Measurements from ENCODE around the gene OBI1.

OBI1 gene

DNA sequence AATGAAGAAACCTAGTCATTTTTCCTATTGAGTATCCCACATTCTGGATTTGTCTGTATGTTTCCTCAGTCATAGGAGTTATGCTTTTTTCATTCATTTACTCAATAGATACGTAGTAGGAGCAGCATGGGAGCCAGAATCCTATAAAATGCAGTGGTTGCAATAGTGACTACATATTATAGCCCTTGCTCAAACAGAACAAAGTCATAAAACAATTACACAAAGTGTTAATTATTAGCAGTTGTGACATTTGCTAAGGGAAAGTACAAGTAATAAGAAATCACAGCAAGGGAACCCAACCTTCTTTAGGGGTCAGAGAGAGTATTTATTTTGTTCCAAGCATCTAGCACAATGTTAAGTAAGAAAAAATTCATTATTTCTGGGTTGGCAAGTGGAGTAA is 27.9 kb downstream of the OBI1 start:
- H3K27me3 ChIP-seq (ENCODE audit: control insufficient read depth, insufficient read depth, low read length): no peaks in the 10 kb centered on the region
- no peak overlapping the region for H3K4me3 ChIP-seq (ENCODE audit: low read length)
- no peak overlapping the region for H3K27ac ChIP-seq (ENCODE audit: low read depth, low read length)
- no peaks in the 10 kb centered on the region for H3K4me1 ChIP-seq (ENCODE audit: control insufficient read depth, insufficient read depth, low read length)
- peaks cover 2% of the 10 kb centered on the region for H3K36me3 ChIP-seq (ENCODE audit: control insufficient read depth, insufficient read depth, low read length)
- no peak overlapping the region for H3K9ac ChIP-seq (ENCODE audit: low read length)

DNA sequence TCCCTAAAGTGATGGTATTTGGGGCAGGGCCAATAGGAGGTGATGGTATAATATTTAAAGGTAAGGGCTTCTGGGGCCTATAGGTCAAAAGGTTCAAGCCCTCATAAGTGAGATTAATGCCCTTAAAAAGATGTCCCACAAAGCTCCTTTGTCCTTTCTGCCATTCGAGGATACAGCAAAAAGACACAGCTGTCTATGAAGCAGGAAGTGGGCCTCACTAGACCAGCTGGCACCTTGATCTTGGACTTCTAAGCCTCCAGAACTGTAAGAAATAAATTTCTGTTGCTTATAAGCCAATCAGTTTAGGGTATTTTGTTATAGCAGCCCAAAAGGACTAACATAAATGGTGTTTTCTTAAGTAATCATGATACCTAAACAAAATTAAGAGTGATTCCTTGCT is 28.4 kb downstream of the OBI1 start:
- peaks cover 2% of the 10 kb centered on the region for H3K36me3 ChIP-seq (ENCODE audit: control insufficient read depth, insufficient read depth, low read length)
- no peaks in the 10 kb centered on the region for H3K27me3 ChIP-seq (ENCODE audit: control insufficient read depth, insufficient read depth, low read length)
- H3K4me3 ChIP-seq (ENCODE audit: low read length): no peak overlapping the region
- H3K9ac ChIP-seq (ENCODE audit: low read length): no peak overlapping the region
- no peaks in the 10 kb centered on the region for H3K4me1 ChIP-seq (ENCODE audit: control insufficient read depth, insufficient read depth, low read length)
- no peak overlapping the region for H3K27ac ChIP-seq (ENCODE audit: low read depth, low read length)

DNA sequence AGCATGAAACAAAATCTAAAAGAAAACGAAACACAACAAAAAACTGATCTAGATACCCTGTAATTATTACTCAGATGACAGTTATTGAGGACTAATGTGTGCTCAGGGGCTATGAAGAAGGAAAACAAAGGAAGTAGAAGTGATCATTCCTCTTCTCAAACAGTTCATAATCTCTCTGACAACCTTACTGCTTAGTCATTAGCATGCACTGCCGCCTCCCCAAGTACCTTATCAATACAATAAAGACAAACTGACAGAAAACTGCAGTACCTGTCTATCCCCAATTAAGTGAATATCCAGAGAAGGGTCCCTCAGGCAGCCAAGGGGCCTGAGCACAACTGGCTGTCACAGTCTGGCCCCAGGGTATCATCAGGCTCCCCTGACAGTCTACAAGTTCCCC is 33.6 kb downstream of the OBI1 start:
- no peaks in the 10 kb centered on the region for H3K36me3 ChIP-seq (ENCODE audit: control insufficient read depth, insufficient read depth, low read length)
- H3K9ac ChIP-seq (ENCODE audit: low read length): no peak overlapping the region
- no peak overlapping the region for H3K27ac ChIP-seq (ENCODE audit: low read depth, low read length)
- no peaks in the 10 kb centered on the region for H3K27me3 ChIP-seq (ENCODE audit: control insufficient read depth, insufficient read depth, low read length)
- no peaks in the 10 kb centered on the region for H3K4me1 ChIP-seq (ENCODE audit: control insufficient read depth, insufficient read depth, low read length)
- H3K4me3 ChIP-seq (ENCODE audit: low read length): no peak overlapping the region

DNA sequence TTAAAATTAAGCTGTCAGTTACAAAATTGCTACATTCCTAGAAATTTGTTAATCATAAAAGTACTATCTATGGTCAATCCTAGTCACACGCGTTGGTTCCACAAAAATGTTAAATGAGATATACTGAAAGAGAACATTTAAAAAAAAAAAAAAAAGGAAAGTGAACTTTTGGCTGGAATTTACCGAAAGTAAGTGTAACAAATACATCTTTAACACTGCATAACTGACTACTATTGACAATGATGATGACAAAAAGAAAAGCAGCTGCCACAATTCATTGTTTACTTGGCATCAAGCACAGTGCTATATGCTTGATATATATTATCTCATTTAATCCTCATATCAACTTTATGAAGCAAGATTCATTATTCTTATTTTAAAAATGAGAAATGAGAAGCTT is 35.8 kb downstream of the OBI1 start:
- H3K9ac ChIP-seq (ENCODE audit: low read length): no peak overlapping the region
- no peak overlapping the region for H3K27ac ChIP-seq (ENCODE audit: low read depth, low read length)
- H3K4me1 ChIP-seq (ENCODE audit: control insufficient read depth, insufficient read depth, low read length): no peaks in the 10 kb centered on the region
- no peak overlapping the region for H3K4me3 ChIP-seq (ENCODE audit: low read length)
- no peaks in the 10 kb centered on the region for H3K36me3 ChIP-seq (ENCODE audit: control insufficient read depth, insufficient read depth, low read length)
- H3K27me3 ChIP-seq (ENCODE audit: control insufficient read depth, insufficient read depth, low read length): no peaks in the 10 kb centered on the region

DNA sequence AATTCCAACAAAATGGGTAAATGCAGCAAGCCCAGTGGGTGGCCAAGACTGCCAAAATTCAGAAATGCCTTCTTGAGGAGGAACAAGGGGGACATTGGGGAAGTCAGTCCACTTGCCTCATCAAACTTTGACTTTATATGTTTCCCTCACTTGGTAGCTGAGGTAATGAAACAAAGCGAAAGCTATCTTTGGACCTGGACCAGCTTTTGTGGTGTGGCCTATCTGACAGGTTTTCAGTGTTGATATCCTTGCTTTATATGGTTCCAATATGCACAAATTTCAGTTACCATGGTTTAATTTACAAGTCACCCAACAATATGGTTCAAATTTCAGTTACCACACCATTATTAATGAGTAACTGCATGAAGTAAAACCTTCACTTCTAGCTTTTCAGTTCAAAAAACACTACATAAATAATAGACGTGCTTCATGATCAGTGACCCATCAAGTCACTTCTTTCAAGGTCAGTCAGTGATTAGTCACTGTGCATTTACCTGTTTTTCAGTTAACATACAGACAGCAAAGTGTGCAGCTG is 38.0 kb downstream of the OBI1 start:
- Histone ChIP-seq H3K27me3 (ENCODE audit: control insufficient read depth, insufficient read depth, low read length) (no peaks in the 10 kb centered on the region), H3K9ac (ENCODE audit: low read length) (no peak overlapping the region), H3K4me1 (ENCODE audit: control insufficient read depth, insufficient read depth, low read length) (no peaks in the 10 kb centered on the region), H3K27ac (ENCODE audit: low read depth, low read length) (no peak overlapping the region), H3K36me3 (ENCODE audit: control insufficient read depth, insufficient read depth, low read length) (no peaks in the 10 kb centered on the region), H3K4me3 (ENCODE audit: low read length) (no peak overlapping the region)

DNA sequence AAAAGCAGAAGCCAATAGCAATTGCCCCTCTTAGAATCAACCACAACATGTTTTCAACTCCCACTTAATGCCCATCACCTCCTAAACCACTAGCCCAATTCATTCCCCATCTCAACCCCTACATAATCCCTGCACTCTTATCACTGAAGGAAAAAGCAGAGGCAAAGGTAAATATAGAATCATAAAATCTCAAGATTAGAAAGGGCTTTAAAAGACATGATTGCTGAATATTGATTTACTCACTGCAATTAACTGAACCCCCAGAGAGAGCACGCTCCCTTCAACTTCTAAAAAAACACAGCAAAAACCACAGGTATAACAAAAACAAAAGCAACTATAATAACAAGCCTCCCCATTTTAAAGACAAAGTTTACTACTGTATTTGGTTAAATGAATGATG is 40.5 kb downstream of the OBI1 start:
- Histone ChIP-seq H3K27ac (ENCODE audit: low read depth, low read length) (no peak overlapping the region), H3K36me3 (ENCODE audit: control insufficient read depth, insufficient read depth, low read length) (no peaks in the 10 kb centered on the region), H3K4me1 (ENCODE audit: control insufficient read depth, insufficient read depth, low read length) (no peaks in the 10 kb centered on the region), H3K4me3 (ENCODE audit: low read length) (no peak overlapping the region), H3K27me3 (ENCODE audit: control insufficient read depth, insufficient read depth, low read length) (no peaks in the 10 kb centered on the region), H3K9ac (ENCODE audit: low read length) (no peak overlapping the region)

DNA sequence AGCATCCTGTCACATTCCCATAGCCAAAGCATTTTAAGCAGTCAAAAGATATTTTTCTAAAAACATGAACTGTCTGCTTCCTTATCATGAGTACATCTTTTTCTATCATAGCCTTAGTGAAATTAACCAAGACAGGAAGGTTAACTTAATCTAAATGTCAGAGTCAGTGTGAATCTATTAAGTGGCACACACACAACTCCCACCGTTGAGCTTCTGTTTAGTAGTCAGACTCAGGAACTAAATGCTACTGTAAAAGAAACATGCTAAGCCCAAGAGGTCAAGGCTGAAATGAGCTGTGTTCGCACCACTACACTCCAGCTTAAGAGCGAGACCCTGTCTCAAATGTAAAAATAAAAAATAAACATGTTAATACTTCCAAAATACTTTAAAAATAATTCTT is 47.9 kb downstream of the OBI1 start:
- H3K4me3 ChIP-seq (ENCODE audit: low read length): no peak overlapping the region
- H3K36me3 ChIP-seq (ENCODE audit: control insufficient read depth, insufficient read depth, low read length): no peaks in the 10 kb centered on the region
- H3K9ac ChIP-seq (ENCODE audit: low read length): no peak overlapping the region
- H3K27ac ChIP-seq (ENCODE audit: low read depth, low read length): no peak overlapping the region
- H3K4me1 ChIP-seq (ENCODE audit: control insufficient read depth, insufficient read depth, low read length): no peaks in the 10 kb centered on the region
- peaks cover 32% of the 10 kb centered on the region for H3K27me3 ChIP-seq (ENCODE audit: control insufficient read depth, insufficient read depth, low read length)

DNA sequence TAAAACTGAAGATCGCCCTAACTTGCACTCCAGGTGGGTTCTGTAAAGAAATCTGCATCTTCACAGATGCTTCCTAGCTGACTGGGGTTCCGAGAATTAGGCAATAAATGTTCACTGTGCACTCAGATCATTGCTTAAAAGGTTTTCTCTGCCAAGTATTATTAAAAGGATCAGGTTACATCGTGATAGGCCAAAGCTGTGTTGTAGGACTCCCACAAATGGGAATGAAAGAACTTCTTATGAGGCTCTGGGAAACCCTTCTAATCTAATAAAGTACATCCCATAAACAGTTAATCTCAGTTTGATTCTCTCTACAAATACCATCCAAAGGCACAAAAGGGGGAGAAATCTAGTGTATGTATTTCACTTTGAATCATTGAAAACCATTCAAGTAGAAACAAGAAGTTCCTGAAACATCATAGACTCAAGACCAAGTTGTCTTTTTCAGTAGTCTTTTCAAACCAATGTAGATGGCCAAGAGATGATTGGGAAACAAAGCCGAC is 48.5 kb downstream of the OBI1 start:
- Histone ChIP-seq H3K27ac (ENCODE audit: low read depth, low read length) (no peak overlapping the region), H3K9ac (ENCODE audit: low read length) (no peak overlapping the region), H3K4me3 (ENCODE audit: low read length) (no peak overlapping the region), H3K36me3 (ENCODE audit: control insufficient read depth, insufficient read depth, low read length) (no peaks in the 10 kb centered on the region), H3K4me1 (ENCODE audit: control insufficient read depth, insufficient read depth, low read length) (no peaks in the 10 kb centered on the region), H3K27me3 (ENCODE audit: control insufficient read depth, insufficient read depth, low read length) (peaks cover 37% of the 10 kb centered on the region)

DNA sequence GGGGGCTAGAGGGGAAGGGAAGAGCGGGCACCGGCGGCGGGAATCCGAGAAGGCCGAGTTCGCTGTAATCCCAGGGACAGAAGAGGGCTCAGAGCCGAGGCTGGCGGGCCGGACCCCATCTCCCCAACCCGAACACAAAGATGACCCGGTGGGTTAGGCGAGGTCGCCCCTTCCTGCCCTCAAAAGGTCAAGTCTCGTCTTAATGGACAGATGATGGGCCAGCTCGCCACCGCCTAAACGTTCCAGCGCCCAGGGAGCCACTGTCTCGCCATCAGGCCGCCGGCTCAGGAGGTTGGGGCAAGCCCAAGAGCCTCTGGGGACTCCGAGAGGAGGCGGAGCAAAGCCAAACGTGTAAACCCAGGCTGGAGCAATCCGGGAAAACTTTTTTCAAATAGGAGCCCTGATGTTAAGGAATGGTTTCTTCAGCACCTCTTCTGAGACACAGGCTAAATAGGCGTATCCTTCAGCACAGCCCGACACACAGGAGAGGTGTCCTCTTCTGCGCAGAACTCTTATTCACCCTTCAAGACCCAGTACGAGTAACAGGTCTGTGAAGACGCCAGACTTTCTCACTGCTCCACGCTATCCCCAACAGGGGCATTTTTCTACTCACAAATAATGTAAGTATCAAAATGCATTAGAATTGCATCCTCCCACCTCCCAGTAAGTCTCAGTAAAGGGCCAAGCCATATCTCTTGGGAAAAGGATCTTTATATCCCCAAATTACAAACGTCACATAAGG is 49.3 kb downstream of the OBI1 start:
- Histone ChIP-seq H3K27ac (ENCODE audit: low read depth, low read length) (no peak overlapping the region), H3K4me3 (ENCODE audit: low read length) (peak overlapping the region; percentile 56), H3K9ac (ENCODE audit: low read length) (no peak overlapping the region), H3K4me1 (ENCODE audit: control insufficient read depth, insufficient read depth, low read length) (no peaks in the 10 kb centered on the region), H3K27me3 (ENCODE audit: control insufficient read depth, insufficient read depth, low read length) (peaks cover 45% of the 10 kb centered on the region), H3K36me3 (ENCODE audit: control insufficient read depth, insufficient read depth, low read length) (no peaks in the 10 kb centered on the region)

DNA sequence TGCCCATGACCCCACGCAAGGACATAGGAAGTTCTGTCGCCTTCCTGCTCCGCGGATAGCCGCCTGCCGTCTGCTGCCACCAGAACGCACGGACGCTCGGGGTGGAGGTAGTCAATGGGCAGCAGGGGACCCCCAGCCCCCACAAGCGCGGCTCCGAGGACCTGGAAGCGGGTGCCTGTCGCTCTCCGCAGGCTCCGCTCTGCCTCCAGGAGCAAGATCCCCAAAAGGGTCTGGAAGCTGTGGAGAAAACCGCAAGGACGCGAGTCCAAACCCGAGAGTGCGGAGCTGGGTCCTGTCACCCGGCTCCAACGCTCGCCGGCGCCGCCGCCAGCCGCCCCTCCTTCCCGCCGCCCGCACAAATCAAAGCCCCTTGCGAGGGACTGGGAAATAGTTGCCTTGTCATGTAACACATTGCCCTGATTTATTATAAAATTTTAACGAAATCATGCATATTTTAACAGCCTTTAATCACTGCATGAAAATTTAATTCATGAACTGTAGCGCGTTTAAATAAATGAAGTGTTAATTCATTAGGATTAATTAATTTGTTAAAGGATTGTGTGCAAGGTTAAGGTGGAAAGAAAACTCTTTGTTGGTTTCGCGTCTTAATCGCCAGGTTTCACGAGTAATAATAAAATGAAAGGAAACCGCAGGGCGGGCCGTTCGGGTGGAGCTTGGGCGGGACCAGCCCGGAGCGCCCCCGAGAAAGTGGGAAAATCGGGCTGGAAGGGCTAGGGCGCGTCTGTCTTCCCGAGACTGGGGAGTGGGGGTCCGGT is 50.1 kb downstream of the OBI1 start:
- Histone ChIP-seq H3K36me3 (ENCODE audit: control insufficient read depth, insufficient read depth, low read length) (no peaks in the 10 kb centered on the region), H3K9ac (ENCODE audit: low read length) (no peak overlapping the region), H3K27me3 (ENCODE audit: control insufficient read depth, insufficient read depth, low read length) (peaks cover 51% of the 10 kb centered on the region), H3K27ac (ENCODE audit: low read depth, low read length) (no peak overlapping the region), H3K4me1 (ENCODE audit: control insufficient read depth, insufficient read depth, low read length) (no peaks in the 10 kb centered on the region), H3K4me3 (ENCODE audit: low read length) (peak overlapping the region; percentile 56)

DNA sequence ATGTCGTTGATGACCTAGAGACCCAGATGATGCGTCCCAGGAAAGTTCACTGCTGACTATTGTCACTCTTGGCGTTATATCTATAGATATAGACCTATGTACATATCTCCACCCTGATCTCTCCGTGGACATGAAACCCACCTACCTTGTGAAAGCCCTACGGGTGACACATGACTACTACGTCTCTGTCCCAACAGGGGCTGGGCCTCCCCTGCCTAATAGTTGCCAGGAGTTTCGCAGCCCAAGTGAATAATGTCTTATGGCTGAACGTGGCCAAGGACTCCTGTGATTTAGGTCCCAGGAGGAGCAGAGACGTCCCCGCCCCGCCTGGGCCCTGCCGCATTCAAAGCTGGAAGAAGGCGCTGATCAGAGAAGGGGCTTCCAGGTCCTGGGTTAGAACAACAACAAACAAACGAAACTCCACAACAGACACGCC is 50.7 kb downstream of the OBI1 start:
- no peak overlapping the region for H3K27ac ChIP-seq (ENCODE audit: low read depth, low read length)
- no peaks in the 10 kb centered on the region for H3K36me3 ChIP-seq (ENCODE audit: control insufficient read depth, insufficient read depth, low read length)
- no peak overlapping the region for H3K9ac ChIP-seq (ENCODE audit: low read length)
- H3K4me3 ChIP-seq (ENCODE audit: low read length): peak overlapping the region; percentile 56
- no peaks in the 10 kb centered on the region for H3K4me1 ChIP-seq (ENCODE audit: control insufficient read depth, insufficient read depth, low read length)
- H3K27me3 ChIP-seq (ENCODE audit: control insufficient read depth, insufficient read depth, low read length): peaks cover 56% of the 10 kb centered on the region

DNA sequence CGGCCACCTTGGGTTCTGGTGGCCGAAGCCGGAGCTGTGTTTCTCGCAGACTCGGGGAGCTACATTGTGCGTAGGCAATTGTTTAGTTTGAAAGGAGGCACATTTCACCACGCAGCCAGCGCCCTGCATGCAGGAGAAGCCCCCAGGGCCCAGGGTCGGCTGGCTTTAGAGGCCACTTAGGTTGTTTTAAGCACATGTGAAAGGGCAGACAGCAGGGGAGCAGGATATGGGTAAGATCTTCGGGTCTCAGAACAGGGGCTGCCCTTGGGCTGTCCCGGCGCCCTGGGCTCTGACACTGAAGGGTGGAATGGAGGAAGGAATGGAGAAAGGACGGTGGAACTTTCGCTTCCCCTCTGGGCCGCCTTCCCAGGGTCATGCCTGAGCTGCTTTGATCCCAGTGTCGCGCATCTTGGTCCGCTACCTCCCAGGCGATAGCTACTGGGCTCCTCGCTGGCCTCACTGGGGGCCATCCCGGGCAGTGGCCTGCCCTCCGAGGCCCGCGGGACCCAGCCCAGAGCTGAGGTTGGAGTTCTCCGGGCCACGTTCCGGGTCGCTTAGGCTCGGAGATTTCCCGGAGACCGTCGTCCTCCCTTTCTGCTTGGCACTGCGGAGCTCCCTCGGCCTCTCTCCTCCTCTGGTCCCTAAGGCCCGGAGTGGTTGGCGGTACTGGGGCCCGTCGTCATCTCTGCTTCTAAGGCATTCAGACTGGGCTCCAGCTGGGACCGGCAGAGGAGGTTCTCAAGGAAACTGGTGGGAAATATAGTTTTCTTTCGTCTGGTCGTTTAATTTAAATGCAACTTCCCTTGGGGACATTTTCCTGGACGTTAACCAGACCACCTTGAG is 51.3 kb downstream of the OBI1 start:
- Histone ChIP-seq H3K4me1 (ENCODE audit: control insufficient read depth, insufficient read depth, low read length) (no peaks in the 10 kb centered on the region), H3K27me3 (ENCODE audit: control insufficient read depth, insufficient read depth, low read length) (peaks cover 62% of the 10 kb centered on the region), H3K9ac (ENCODE audit: low read length) (no peak overlapping the region), H3K4me3 (ENCODE audit: low read length) (peak overlapping the region; percentile 38), H3K27ac (ENCODE audit: low read depth, low read length) (no peak overlapping the region), H3K36me3 (ENCODE audit: control insufficient read depth, insufficient read depth, low read length) (no peaks in the 10 kb centered on the region)

All from rectal smooth muscle tissue (tissue), 1 donor.